Esophagus muscularis mucosa (tissue), 4 donors: ENCODE data around the gene LIX1L. TPM values are rescaled to one million over a fixed set of nuclear protein-coding genes. Genes with fewer than 3 reads are reported as not detected.

Experiments
- DNase-seq: peaks from one replicate; pipeline ENCODE4 v3.0.0-alpha.2; 2017; ENCODE audit errors: extremely low spot score
- H3K27ac ChIP-seq, 4 donors: fragments of 200-600 bp; sonication (generic); replicated peaks in 1 of 4; 1 replicate in 3 of 4; 2 replicates in 1 of 4; pipeline ENCODE4 v1.5.1; 2016 to 2019; ENCODE audit warnings: mild to moderate bottlenecking in 1 of 4
- H3K27me3 ChIP-seq, 4 donors: fragments of 200-600 bp; sonication (generic); one replicate each; pipeline versions ENCODE4 v1.5.1 to v1.6.0; 2016 to 2019
- H3K36me3 ChIP-seq, 4 donors: fragments of 200-600 bp; sonication (generic); one replicate each; pipeline ENCODE4 v1.5.1; 2016 to 2019
- H3K4me1 ChIP-seq, 4 donors: fragments of 200-600 bp; sonication (generic); one replicate each; pipeline ENCODE4 v1.5.1; 2016 to 2019
- H3K4me3 ChIP-seq, 4 donors: fragments of 200-600 bp; sonication (generic); 1 replicate in 2 of 4; 2 replicates in 2 of 4; pipeline ENCODE4 v1.5.1; 2016 to 2019; ENCODE audit warnings: mild to moderate bottlenecking in 4 of 4, moderate library complexity in 1 of 4
- H3K9me3 ChIP-seq, 4 donors: fragments of 200-600 bp; sonication (generic); 1 replicate in 3 of 4; 2 replicates in 1 of 4; pipeline ENCODE4 v1.5.1; 2016 to 2019
- EP300 ChIP-seq: sonication (generic); formaldehyde crosslinking; IDR thresholded peaks from one replicate; pipeline ENCODE4 v1.6.1; 2017; ENCODE audit warnings: antibody characterized with exemption
- POLR2A ChIP-seq: fragments of 450-650 bp; IDR thresholded peaks from one replicate; pipeline ENCODE4 v1.6.1; 2017; ENCODE audit warnings: antibody characterized with exemption, moderate library complexity, mild to moderate bottlenecking, low read depth
- POLR2AphosphoS5 ChIP-seq, 2 donors: sonication (generic); formaldehyde crosslinking; IDR thresholded peaks; one replicate each; pipeline ENCODE4 v1.6.1; 2017; ENCODE audit warnings: antibody characterized with exemption in 2 of 2
- WGBS: methylation state at CpG from one replicate; pipeline ENCODE4 v1.1.5; 2018; 5-methylcytosine and 5-hydroxymethylcytosine counted together
- intact Hi-C: fragments of 100-400 bp; cut with DNase I; formaldehyde crosslinking; loops from one replicate; pipeline ENCODE4 v1.15.1; 2023
- total RNA-seq, 4 donors: library from RNA; depleted of rRNA; stranded (reverse); fragments of >200 nt; gene quantifications; one replicate each; pipeline versions ENCODE4 v1.1.0 to v1.2.1, GENCODE V29; 2016
- TF ChIP-seq, protein P1 (sequence below), 3 experiments: fragments of 200-600 bp in 2 of 3; fragments of 450-650 bp in 1 of 3; sonication (generic) in 2 of 3; IDR thresholded peaks; one replicate each; pipeline ENCODE4 v1.5.1; 2017 to 2019; ENCODE audit warnings: antibody characterized with exemption in 3 of 3, mild to moderate bottlenecking in 2 of 3, moderate library complexity in 1 of 3

LIX1L gene
- total RNA-seq, 4 donors from 2014 or later = 33.2 to 55.0 (median 41.7) TPM

GRCh38 chr1:145898756-145899155 is 59.1 kb downstream of the LIX1L start:
- H3K4me1 ChIP-seq = no peaks in the 10 kb centered on the region
- no peaks in the 10 kb centered on the region for H3K36me3 ChIP-seq
- 90% methylated on average over 5 of the region's 5 CpGs for WGBS
- no peaks in the 10 kb centered on the region for H3K9me3 ChIP-seq
- H3K27ac ChIP-seq = no peak overlapping the region
- no peak overlapping the region for H3K4me3 ChIP-seq
- no peak for TF ChIP-seq POLR2AphosphoS5 (IDR thresholded peaks at IDR 0.05)
- no peak for TF ChIP-seq POLR2A
- TF ChIP-seq EP300 = no peak
- intact Hi-C loops = no loop called here
- no peaks in the 10 kb centered on the region for H3K27me3 ChIP-seq
- no peak for DNase-seq

- Histone ChIP-seq H3K36me3 (no peaks in the 10 kb centered on the region), H3K27ac (no peak overlapping the region), H3K4me3 (no peak overlapping the region), H3K27me3 (no peaks in the 10 kb centered on the region), H3K4me1 (peaks cover 1 to 3% (median 2%) of the 10 kb centered on the region in 4 donors), H3K9me3 (no peaks in the 10 kb centered on the region)
- 92% methylated on average over 1 of the region's 1 CpG for WGBS
- TF ChIP-seq POLR2AphosphoS5 (IDR thresholded peaks at IDR 0.05) = no peak
- TF ChIP-seq, protein P1, sequence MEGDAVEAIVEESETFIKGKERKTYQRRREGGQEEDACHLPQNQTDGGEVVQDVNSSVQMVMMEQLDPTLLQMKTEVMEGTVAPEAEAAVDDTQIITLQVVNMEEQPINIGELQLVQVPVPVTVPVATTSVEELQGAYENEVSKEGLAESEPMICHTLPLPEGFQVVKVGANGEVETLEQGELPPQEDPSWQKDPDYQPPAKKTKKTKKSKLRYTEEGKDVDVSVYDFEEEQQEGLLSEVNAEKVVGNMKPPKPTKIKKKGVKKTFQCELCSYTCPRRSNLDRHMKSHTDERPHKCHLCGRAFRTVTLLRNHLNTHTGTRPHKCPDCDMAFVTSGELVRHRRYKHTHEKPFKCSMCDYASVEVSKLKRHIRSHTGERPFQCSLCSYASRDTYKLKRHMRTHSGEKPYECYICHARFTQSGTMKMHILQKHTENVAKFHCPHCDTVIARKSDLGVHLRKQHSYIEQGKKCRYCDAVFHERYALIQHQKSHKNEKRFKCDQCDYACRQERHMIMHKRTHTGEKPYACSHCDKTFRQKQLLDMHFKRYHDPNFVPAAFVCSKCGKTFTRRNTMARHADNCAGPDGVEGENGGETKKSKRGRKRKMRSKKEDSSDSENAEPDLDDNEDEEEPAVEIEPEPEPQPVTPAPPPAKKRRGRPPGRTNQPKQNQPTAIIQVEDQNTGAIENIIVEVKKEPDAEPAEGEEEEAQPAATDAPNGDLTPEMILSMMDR (IDR thresholded peaks at IDR 0.05) = no peak
- TF ChIP-seq POLR2A = no peak
- TF ChIP-seq EP300 = no peak
- intact Hi-C loops = loop anchor here (1.0 kb wide), 1 partner anchor 8 kb away; no protein-coding TSS in a partner anchor
- DNase-seq = no peak
Observed at GRCh38 chr1:145897969-145898368, 59.8 kb downstream of the LIX1L start.

GRCh38 chr1:145895471-145895870 is 62.3 kb downstream of the LIX1L start:
- Histone ChIP-seq H3K4me1 (peaks cover 21 to 25% (median 23%) of the 10 kb centered on the region in 4 donors), H3K36me3 (no peaks in the 10 kb centered on the region), H3K27me3 (no peaks in the 10 kb centered on the region), H3K9me3 (no peaks in the 10 kb centered on the region), H3K4me3 (no peak overlapping the region), H3K27ac (no peak overlapping the region)
- DNase-seq = no peak
- no peak for TF ChIP-seq EP300
- TF ChIP-seq POLR2A = no peak
- WGBS = 100% methylated on average over 1 of the region's 1 CpG
- intact Hi-C loops = no loop called here

DNA sequence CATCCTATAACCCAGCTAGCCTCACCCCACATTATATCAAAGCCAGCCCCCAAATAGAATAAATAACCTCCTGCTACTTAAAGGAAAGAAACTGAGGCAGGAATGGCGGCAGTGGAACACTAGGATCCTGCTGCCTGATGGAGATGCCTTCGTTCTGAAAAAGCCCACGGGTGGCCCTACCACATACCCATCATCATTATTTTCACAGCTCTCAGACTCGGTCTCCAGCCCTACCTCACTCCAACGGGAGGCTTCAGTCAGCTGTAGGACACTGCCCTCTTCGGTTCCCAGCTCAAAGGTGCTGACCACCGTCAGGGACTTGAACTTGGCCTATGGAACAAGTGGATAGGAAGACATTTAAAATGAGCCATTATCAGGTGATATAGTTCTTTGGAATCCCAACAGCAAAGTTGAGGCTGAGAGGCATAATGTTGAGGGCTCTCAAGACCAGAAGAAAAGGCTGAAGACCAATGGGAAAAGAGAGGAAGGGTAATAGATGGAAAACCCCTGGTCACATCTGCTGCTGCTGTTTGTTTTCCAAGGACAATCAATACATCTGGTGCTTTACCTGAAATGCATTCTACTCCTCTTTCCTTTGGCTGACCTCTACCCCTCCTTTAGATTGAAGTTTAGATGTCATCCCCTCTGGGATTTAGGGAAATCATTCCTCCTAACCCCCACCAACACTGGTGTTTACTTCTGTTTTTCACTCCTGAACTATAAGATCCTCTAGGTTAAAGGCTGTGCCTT is 64.3 kb downstream of the LIX1L start:
- DNase-seq = no peak
- intact Hi-C loops = no loop called here
- WGBS = 91% methylated on average over 7 of the region's 7 CpGs
- H3K36me3 ChIP-seq = no peaks in the 10 kb centered on the region
- peak overlapping the region in 3 of 4 donors; percentile 76 to 84 (median 78) for H3K27ac ChIP-seq
- no peaks in the 10 kb centered on the region for H3K27me3 ChIP-seq
- peaks cover 21 to 25% (median 23%) of the 10 kb centered on the region in 4 donors for H3K4me1 ChIP-seq
- TF ChIP-seq POLR2AphosphoS5 (IDR thresholded peaks at IDR 0.05) (no peak), POLR2A (no peak), EP300 (no peak)
- TF ChIP-seq, protein P1 (IDR thresholded peaks at IDR 0.05) = no peak
- H3K9me3 ChIP-seq = no peaks in the 10 kb centered on the region
- no peak overlapping the region for H3K4me3 ChIP-seq

DNA sequence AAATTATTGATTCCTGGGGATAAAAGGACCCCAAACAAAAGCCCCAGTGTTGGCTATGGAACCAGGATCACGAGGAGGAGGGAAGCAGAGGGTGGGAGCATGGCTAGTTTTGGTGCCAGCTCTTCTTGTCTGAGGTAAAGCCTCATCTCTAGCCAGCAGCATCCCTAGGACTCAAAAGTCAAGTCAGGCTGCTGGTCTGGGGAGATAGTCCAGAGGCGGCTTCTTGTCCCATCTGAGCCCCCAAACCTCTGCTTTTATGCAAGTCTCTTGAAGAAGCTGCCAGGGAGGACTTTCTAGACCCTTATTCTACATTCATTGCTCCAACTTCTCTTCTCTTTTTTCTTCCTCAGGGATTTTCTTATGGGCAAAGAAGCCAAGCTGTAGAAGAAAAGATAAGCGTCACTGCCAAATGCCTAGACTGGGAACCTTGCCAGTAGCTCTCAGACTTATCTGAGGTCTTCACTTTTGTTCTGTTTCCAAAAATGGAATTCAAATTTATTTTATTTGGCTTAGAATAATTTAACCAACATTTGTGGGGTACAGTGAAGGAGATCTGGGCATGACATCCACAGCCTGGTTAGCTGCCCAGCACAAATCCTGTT is 65.2 kb downstream of the LIX1L start:
- Histone ChIP-seq H3K27me3 (no peaks in the 10 kb centered on the region), H3K4me1 (peaks cover 21 to 25% (median 23%) of the 10 kb centered on the region in 4 donors), H3K36me3 (no peaks in the 10 kb centered on the region), H3K9me3 (no peaks in the 10 kb centered on the region), H3K4me3 (peak overlapping the region in 3 of 4 donors; percentile 32 to 42 (median 36)), H3K27ac (peak overlapping the region; percentile 76 to 84 (median 80))
- no peak for DNase-seq
- intact Hi-C loops = loop anchor here (1.0 kb wide), 2 partner anchors 19 to 121 kb away; no protein-coding TSS in a partner anchor
- WGBS = 53% methylated on average over 3 of the region's 3 CpGs
- TF ChIP-seq, protein P1 (IDR thresholded peaks at IDR 0.05) = no peak
- TF ChIP-seq POLR2AphosphoS5 (IDR thresholded peaks at IDR 0.05) (no peak), EP300 (no peak), POLR2A (no peak)
